GM12878 (cell line): ENCODE measurements around the gene C2orf92. TPM values are rescaled to one million over a fixed set of nuclear protein-coding genes. Genes with fewer than 3 reads are reported as not detected.

ENCODE experiments used
- DPF2 ChIP-seq: fragments of 450-650 bp; IDR thresholded peaks from 2 replicates; pipeline ENCODE4 v1.6.1; 2017; ENCODE audit warnings: mild to moderate bottlenecking
- NR2C1 ChIP-seq: fragments of 450-650 bp; IDR thresholded peaks from 2 replicates; pipeline ENCODE4 v1.6.1; 2017; ENCODE audit warnings: antibody characterized with exemption, mild to moderate bottlenecking, moderate library complexity
- SMARCA5 ChIP-seq: fragments of 450-650 bp; IDR thresholded peaks from 2 replicates; pipeline ENCODE4 v1.6.1; 2017; ENCODE audit warnings: mild to moderate bottlenecking
- STAT1 ChIP-seq: fragments of 450-650 bp; conservative IDR thresholded peaks from 2 replicates; pipeline ENCODE4 v1.6.1; 2014; ENCODE audit warnings: antibody characterized with exemption, mild to moderate bottlenecking
- STAT3 ChIP-seq: IDR thresholded peaks from 2 replicates; pipeline ENCODE4 v1.6.1; 2011; ENCODE audit warnings: low read depth, low read length, improper control_type of control experiment
- WRNIP1 ChIP-seq: IDR thresholded peaks from 2 replicates; pipeline ENCODE4 v1.6.1; 2011; ENCODE audit warnings: low read depth, low read length, improper control_type of control experiment, borderline replicate concordance
- ZNF274 ChIP-seq: IDR thresholded peaks from one replicate; pipeline ENCODE4 v1.8.0; 2011; ENCODE audit not compliant: insufficient read length, insufficient read depth
- ZSCAN29 ChIP-seq: fragments of 450-650 bp; IDR thresholded peaks from 2 replicates; pipeline ENCODE4 v1.6.1; 2017; ENCODE audit warnings: mild to moderate bottlenecking, moderate library complexity
- polyA plus RNA-seq, 11 experiments: library from polyadenylated mRNA; depleted of rRNA in 4 of 11; unstranded in 6 of 11; stranded (reverse) in 5 of 11; fragments of >200 nt; fragmentation: Nextera tagmentation in 4 of 11; fragmentation: Illumina TruSeq in 1 of 11; extraction: Ambion mirVana in 4 of 11; extraction: Trizol in 1 of 11; gene quantifications; 1 replicate in 1 of 11; 2 replicates in 10 of 11; pipeline versions ENCODE4 v1.2.1 to v1.2.3, GENCODE V29; 2011 to 2016; ENCODE audit warnings: inconsistent platforms in 2 of 11, missing spikeins in 2 of 11, low read depth in 1 of 11
- total RNA-seq, 4 experiments: library from RNA; depleted of rRNA in 3 of 4; stranded (reverse); fragments of >200 nt in 3 of 4; fragmentation: Illumina TruSeq in 1 of 4; extraction: Trizol in 1 of 4; gene quantifications; 2 replicates each; pipeline versions ENCODE4 v1.2.1 to v1.2.3, GENCODE V29; 2013 to 2021
- TF ChIP-seq, protein P1 (sequence below): IDR thresholded peaks from 2 replicates; pipeline ENCODE4 v1.6.1; 2012; ENCODE audit warnings: improper control_type of control experiment, low read depth, low read length; ENCODE audit not compliant: insufficient replicate concordance

The C2orf92 gene
- total and polyA plus RNA-seq, 10 of the 15 experiments (the other 5 are each of a cell fraction or from before 2014, with no cell fraction given): 0.40 to 10.1 (median 3.7) TPM

DNA sequence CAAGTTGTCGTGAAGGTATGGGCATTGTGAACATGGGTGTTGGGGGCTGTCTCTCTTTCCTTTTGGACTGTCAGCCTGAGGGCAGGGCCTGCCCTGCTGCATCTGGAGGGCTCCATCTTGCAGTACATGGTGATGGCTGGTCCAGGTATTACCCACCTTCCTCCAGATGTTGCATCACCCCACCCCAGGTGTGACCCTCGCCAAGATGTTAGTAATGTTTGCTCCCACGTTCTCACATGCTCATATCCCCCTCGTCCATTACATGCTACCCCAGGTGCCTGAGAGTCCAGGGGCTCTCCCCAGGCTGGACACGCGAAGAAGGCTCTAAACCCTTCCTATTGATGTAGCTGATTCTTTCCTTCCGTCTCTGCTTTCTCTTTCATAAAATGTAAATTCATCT is 57.8 kb downstream of the C2orf92 start (continued):
- no peak for TF ChIP-seq WRNIP1
- TF ChIP-seq SMARCA5: no peak
- no peak for TF ChIP-seq DPF2
- TF ChIP-seq STAT1: no peak
- TF ChIP-seq, protein P1, sequence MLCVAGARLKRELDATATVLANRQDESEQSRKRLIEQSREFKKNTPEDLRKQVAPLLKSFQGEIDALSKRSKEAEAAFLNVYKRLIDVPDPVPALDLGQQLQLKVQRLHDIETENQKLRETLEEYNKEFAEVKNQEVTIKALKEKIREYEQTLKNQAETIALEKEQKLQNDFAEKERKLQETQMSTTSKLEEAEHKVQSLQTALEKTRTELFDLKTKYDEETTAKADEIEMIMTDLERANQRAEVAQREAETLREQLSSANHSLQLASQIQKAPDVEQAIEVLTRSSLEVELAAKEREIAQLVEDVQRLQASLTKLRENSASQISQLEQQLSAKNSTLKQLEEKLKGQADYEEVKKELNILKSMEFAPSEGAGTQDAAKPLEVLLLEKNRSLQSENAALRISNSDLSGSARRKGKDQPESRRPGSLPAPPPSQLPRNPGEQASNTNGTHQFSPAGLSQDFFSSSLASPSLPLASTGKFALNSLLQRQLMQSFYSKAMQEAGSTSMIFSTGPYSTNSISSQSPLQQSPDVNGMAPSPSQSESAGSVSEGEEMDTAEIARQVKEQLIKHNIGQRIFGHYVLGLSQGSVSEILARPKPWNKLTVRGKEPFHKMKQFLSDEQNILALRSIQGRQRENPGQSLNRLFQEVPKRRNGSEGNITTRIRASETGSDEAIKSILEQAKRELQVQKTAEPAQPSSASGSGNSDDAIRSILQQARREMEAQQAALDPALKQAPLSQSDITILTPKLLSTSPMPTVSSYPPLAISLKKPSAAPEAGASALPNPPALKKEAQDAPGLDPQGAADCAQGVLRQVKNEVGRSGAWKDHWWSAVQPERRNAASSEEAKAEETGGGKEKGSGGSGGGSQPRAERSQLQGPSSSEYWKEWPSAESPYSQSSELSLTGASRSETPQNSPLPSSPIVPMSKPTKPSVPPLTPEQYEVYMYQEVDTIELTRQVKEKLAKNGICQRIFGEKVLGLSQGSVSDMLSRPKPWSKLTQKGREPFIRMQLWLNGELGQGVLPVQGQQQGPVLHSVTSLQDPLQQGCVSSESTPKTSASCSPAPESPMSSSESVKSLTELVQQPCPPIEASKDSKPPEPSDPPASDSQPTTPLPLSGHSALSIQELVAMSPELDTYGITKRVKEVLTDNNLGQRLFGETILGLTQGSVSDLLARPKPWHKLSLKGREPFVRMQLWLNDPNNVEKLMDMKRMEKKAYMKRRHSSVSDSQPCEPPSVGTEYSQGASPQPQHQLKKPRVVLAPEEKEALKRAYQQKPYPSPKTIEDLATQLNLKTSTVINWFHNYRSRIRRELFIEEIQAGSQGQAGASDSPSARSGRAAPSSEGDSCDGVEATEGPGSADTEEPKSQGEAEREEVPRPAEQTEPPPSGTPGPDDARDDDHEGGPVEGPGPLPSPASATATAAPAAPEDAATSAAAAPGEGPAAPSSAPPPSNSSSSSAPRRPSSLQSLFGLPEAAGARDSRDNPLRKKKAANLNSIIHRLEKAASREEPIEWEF: no peak
- TF ChIP-seq ZSCAN29: no peak
- no peak for TF ChIP-seq ZNF274
- no peak for TF ChIP-seq STAT3
- TF ChIP-seq NR2C1: no peak
- TF ChIP-seq, all 136 proteins: peak for 0
